Breast epithelium (tissue), 3 donors: ENCODE results near the gene FKBP8.

Source experiments
- POLR2A ChIP-seq: fragments of 450-650 bp; IDR thresholded peaks from one replicate; pipeline ENCODE4 v1.6.1; 2016; ENCODE audit warnings: antibody characterized with exemption, mild to moderate bottlenecking, moderate library complexity
- POLR2AphosphoS5 ChIP-seq, 3 donors: sonication (generic); formaldehyde crosslinking; IDR thresholded peaks; one replicate each; pipeline ENCODE4 v1.6.1; 2017; ENCODE audit warnings: antibody characterized with exemption in 3 of 3
- TF ChIP-seq, protein P1 (sequence below), 3 donors: fragments of 450-650 bp; IDR thresholded peaks; one replicate each; pipeline ENCODE4 v1.5.1; 2016 to 2017; ENCODE audit warnings: antibody characterized with exemption in 3 of 3, mild to moderate bottlenecking in 3 of 3, moderate library complexity in 3 of 3

DNA sequence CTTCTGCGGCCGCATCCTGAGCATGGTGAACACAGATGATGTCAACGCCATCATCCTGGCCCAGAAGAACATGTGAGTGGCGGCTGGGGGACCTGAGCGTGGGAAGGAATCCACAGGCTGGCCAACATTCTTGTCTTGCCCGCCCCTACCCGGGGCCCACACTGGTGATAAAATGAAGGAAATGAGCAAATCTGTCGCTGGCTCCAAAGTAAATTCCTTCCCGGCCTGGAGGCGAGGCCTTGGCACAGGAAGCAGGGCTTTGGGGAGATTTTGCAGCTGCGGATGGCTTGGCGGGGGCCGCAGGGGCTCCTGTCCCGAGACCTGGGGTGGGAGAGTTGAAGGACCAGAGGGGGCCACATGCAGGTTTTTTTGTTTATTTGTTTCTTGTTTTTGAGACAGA, 18.7 kb upstream of the FKBP8 start:
- TF ChIP-seq, protein P1, sequence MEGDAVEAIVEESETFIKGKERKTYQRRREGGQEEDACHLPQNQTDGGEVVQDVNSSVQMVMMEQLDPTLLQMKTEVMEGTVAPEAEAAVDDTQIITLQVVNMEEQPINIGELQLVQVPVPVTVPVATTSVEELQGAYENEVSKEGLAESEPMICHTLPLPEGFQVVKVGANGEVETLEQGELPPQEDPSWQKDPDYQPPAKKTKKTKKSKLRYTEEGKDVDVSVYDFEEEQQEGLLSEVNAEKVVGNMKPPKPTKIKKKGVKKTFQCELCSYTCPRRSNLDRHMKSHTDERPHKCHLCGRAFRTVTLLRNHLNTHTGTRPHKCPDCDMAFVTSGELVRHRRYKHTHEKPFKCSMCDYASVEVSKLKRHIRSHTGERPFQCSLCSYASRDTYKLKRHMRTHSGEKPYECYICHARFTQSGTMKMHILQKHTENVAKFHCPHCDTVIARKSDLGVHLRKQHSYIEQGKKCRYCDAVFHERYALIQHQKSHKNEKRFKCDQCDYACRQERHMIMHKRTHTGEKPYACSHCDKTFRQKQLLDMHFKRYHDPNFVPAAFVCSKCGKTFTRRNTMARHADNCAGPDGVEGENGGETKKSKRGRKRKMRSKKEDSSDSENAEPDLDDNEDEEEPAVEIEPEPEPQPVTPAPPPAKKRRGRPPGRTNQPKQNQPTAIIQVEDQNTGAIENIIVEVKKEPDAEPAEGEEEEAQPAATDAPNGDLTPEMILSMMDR (IDR thresholded peaks at IDR 0.05), result no peak
- TF ChIP-seq POLR2AphosphoS5 (IDR thresholded peaks at IDR 0.05), result no peak
- TF ChIP-seq POLR2A, result no peak
